ENCODE data around the gene C12orf60. TPM values are rescaled to one million over a fixed set of nuclear protein-coding genes. Genes with fewer than 3 reads are reported as not detected.
A peak's percentile ranks its signal among the peaks of the same experiment; 100 is the strongest.

C12orf60 gene
- total RNA-seq, 2 experiments from 2014 or later: 1.4 to 1.5 TPM

- Mint-ChIP-seq H3K36me3 (ENCODE audit: low read depth) (peaks cover 57% of the 10 kb centered on the region), H3K4me1 (ENCODE audit: low read depth) (peaks cover 50% of the 10 kb centered on the region), H3K4me3 (peak overlapping the region; percentile 99), H3K27ac (peak overlapping the region; percentile 99), H3K9me3 (ENCODE audit: insufficient read depth) (no peaks in the 10 kb centered on the region), H3K27me3 (ENCODE audit: low read depth) (no peaks in the 10 kb centered on the region)
- POLR2A ChIA-PET: interaction anchor here (0.5 to 7.5 kb wide), 49 partner anchors 10 to 1140 kb away, joined by 3 to 175 read pairs (median 4); partner anchors contain the start of genes ARHGDIB, ATF7IP, C12orf60 and DERA
- ATAC-seq: peak; percentile 36
- DNase-seq: peak; percentile 97
- CTCF ChIA-PET: interaction anchor here (0.8 to 3.6 kb wide), 19 partner anchors 10 to 814 kb away, joined by 3 to 36 read pairs (median 5); partner anchors contain the start of genes ARHGDIB, ATF7IP, C12orf60 and WBP11
These were observed 32.7 kb upstream of the C12orf60 start for GRCh38 chr12:14770496-14771461.

GRCh38 chr12:14771651-14772137 lies 31.8 kb upstream of the C12orf60 start:
- H3K27ac Mint-ChIP-seq: peak overlapping the region; percentile 99
- CTCF ChIA-PET: interaction anchor here (0.8 to 3.6 kb wide), 6 partner anchors 28 to 813 kb away, joined by 3 to 36 read pairs (median 4); partner anchors contain the start of genes ATF7IP, C12orf60 and WBP11
- H3K4me3 Mint-ChIP-seq: peak overlapping the region; percentile 99
- peaks cover 54% of the 10 kb centered on the region for H3K36me3 Mint-ChIP-seq (ENCODE audit: low read depth)
- H3K9me3 Mint-ChIP-seq (ENCODE audit: insufficient read depth): no peaks in the 10 kb centered on the region
- DNase-seq: peak; percentile 53
- H3K27me3 Mint-ChIP-seq (ENCODE audit: low read depth): no peaks in the 10 kb centered on the region
- H3K4me1 Mint-ChIP-seq (ENCODE audit: low read depth): peaks cover 58% of the 10 kb centered on the region
- POLR2A ChIA-PET: interaction anchor here (0.5 to 7.5 kb wide), 38 partner anchors 9 to 924 kb away, joined by 3 to 175 read pairs (median 5); partner anchors contain the start of genes ARHGDIB, ATF7IP, C12orf60 and PDE6H
- ATAC-seq: no peak

GRCh38 chr12:14772946-14773345 lies 30.5 kb upstream of the C12orf60 start:
- Mint-ChIP-seq H3K36me3 (ENCODE audit: low read depth) (peaks cover 42% of the 10 kb centered on the region), H3K9me3 (ENCODE audit: insufficient read depth) (no peaks in the 10 kb centered on the region), H3K4me3 (peak overlapping the region; percentile 96), H3K27ac (no peak overlapping the region), H3K27me3 (ENCODE audit: low read depth) (no peaks in the 10 kb centered on the region), H3K4me1 (ENCODE audit: low read depth) (peaks cover 49% of the 10 kb centered on the region)
- ChIA-PET CTCF (interaction anchor here (0.8 to 1.2 kb wide), 5 partner anchors 29 to 407 kb away, joined by 3 to 5 read pairs (median 3); partner anchors contain the start of genes ARHGDIB and ATF7IP), POLR2A (interaction anchor here (1.9 to 7.5 kb wide), 4 partner anchors 29 to 355 kb away, joined by 6 to 175 read pairs (median 24); partner anchors contain the start of genes ARHGDIB, C12orf60 and WBP11)
- no peak for ATAC-seq
- no peak for DNase-seq

GRCh38 chr12:14773685-14774073 lies 29.8 kb upstream of the C12orf60 start:
- ChIA-PET POLR2A (interaction anchor here (0.8 to 7.5 kb wide), 9 partner anchors 9 to 356 kb away, joined by 3 to 175 read pairs (median 6); partner anchors contain the start of genes ARHGDIB, C12orf60, PDE6H and WBP11), CTCF (interaction anchor here (0.8 to 1.2 kb wide), 6 partner anchors 28 to 408 kb away, joined by 3 to 5 read pairs (median 3); partner anchors contain the start of genes ARHGDIB, ATF7IP and C12orf60)
- Mint-ChIP-seq H3K36me3 (ENCODE audit: low read depth) (peaks cover 40% of the 10 kb centered on the region), H3K4me1 (ENCODE audit: low read depth) (peaks cover 47% of the 10 kb centered on the region), H3K27me3 (ENCODE audit: low read depth) (no peaks in the 10 kb centered on the region), H3K9me3 (ENCODE audit: insufficient read depth) (no peaks in the 10 kb centered on the region), H3K27ac (peak overlapping the region; percentile 98), H3K4me3 (peak overlapping the region; percentile 96)
- DNase-seq (peak; percentile 29), ATAC-seq (peak; percentile 6)

- H3K27ac Mint-ChIP-seq: peak overlapping the region; percentile 98
- peak; percentile 70 for ATAC-seq
- peak; percentile 96 for DNase-seq
- peak overlapping the region; percentile 96 for H3K4me3 Mint-ChIP-seq
- no peaks in the 10 kb centered on the region for H3K9me3 Mint-ChIP-seq (ENCODE audit: insufficient read depth)
- peaks cover 43% of the 10 kb centered on the region for H3K4me1 Mint-ChIP-seq (ENCODE audit: low read depth)
- peaks cover 35% of the 10 kb centered on the region for H3K36me3 Mint-ChIP-seq (ENCODE audit: low read depth)
- H3K27me3 Mint-ChIP-seq (ENCODE audit: low read depth): no peaks in the 10 kb centered on the region
- CTCF ChIA-PET: interaction anchor here (0.9 to 2.6 kb wide), 15 partner anchors 10 to 447 kb away, joined by 3 to 20 read pairs (median 4); partner anchors contain the start of genes ATF7IP, C12orf60, RERG and WBP11
- POLR2A ChIA-PET: interaction anchor here (0.8 to 7.5 kb wide), 13 partner anchors 8 to 357 kb away, joined by 3 to 175 read pairs (median 6); partner anchors contain the start of genes ARHGDIB, C12orf60, PDE6H and WBP11
These were observed 29.2 kb upstream of the C12orf60 start for GRCh38 chr12:14774074-14774905.

- ATAC-seq: no peak
These were observed 28.4 kb upstream of the C12orf60 start for GRCh38 chr12:14774906-14775635.

GRCh38 chr12:14775636-14775980 lies 27.9 kb upstream of the C12orf60 start:
- ChIA-PET POLR2A (interaction anchor here (1.6 to 7.5 kb wide), 4 partner anchors 12 to 185 kb away, joined by 5 to 175 read pairs (median 22); partner anchors contain the start of genes ARHGDIB, C12orf60 and WBP11), CTCF (interaction anchor here (0.9 to 2.6 kb wide), 15 partner anchors 9 to 538 kb away, joined by 3 to 20 read pairs (median 5); partner anchors contain the start of genes C12orf60, RERG and WBP11)
- peaks cover 48% of the 10 kb centered on the region for H3K4me1 Mint-ChIP-seq (ENCODE audit: low read depth)
- H3K4me3 Mint-ChIP-seq: peak overlapping the region; percentile 96
- H3K9me3 Mint-ChIP-seq (ENCODE audit: insufficient read depth): no peaks in the 10 kb centered on the region
- H3K36me3 Mint-ChIP-seq (ENCODE audit: low read depth): peaks cover 24% of the 10 kb centered on the region
- no peak for ATAC-seq
- no peaks in the 10 kb centered on the region for H3K27me3 Mint-ChIP-seq (ENCODE audit: low read depth)
- peak overlapping the region; percentile 98 for H3K27ac Mint-ChIP-seq
- no peak for DNase-seq

More at GRCh38 chr12:14774906-14775635, 28.4 kb upstream of the C12orf60 start:
- peak overlapping the region; percentile 98 for H3K27ac Mint-ChIP-seq
- H3K4me1 Mint-ChIP-seq (ENCODE audit: low read depth): peaks cover 43% of the 10 kb centered on the region
- ChIA-PET POLR2A (interaction anchor here (0.9 to 7.5 kb wide), 11 partner anchors 9 to 358 kb away, joined by 3 to 175 read pairs (median 6); partner anchors contain the start of genes ARHGDIB, C12orf60 and WBP11), CTCF (interaction anchor here (0.9 to 2.6 kb wide), 16 partner anchors 9 to 537 kb away, joined by 3 to 20 read pairs (median 5); partner anchors contain the start of genes C12orf60, RERG and WBP11)
- H3K9me3 Mint-ChIP-seq (ENCODE audit: insufficient read depth): no peaks in the 10 kb centered on the region
- DNase-seq: peak; percentile 45
- peaks cover 29% of the 10 kb centered on the region for H3K36me3 Mint-ChIP-seq (ENCODE audit: low read depth)
- peak overlapping the region; percentile 96 for H3K4me3 Mint-ChIP-seq
- H3K27me3 Mint-ChIP-seq (ENCODE audit: low read depth): no peaks in the 10 kb centered on the region

GRCh38 chr12:14776236-14776961 lies 27.1 kb upstream of the C12orf60 start:
- ChIA-PET POLR2A (interaction anchor here (0.6 to 3.3 kb wide), 3 partner anchors 11 to 25 kb away, joined by 3 to 39 read pairs (median 3); partner anchors contain the start of genes C12orf60 and WBP11), CTCF (interaction anchor here (1.0 to 2.6 kb wide), 11 partner anchors 8 to 445 kb away, joined by 4 to 20 read pairs (median 8); partner anchors contain the start of genes C12orf60, ERP27, RERG and WBP11)
- Mint-ChIP-seq H3K27me3 (ENCODE audit: low read depth) (no peaks in the 10 kb centered on the region), H3K4me1 (ENCODE audit: low read depth) (peaks cover 50% of the 10 kb centered on the region), H3K36me3 (ENCODE audit: low read depth) (peaks cover 18% of the 10 kb centered on the region), H3K9me3 (ENCODE audit: insufficient read depth) (no peaks in the 10 kb centered on the region), H3K27ac (peak overlapping the region; percentile 98), H3K4me3 (peak overlapping the region; percentile 96)
- DNase-seq (no peak), ATAC-seq (no peak)

GRCh38 chr12:14777271-14777670 lies 26.2 kb upstream of the C12orf60 start:
- POLR2A ChIA-PET: no interaction called here
- no peak for ATAC-seq
- CTCF ChIA-PET: interaction anchor here (0.8 to 2.6 kb wide), 7 partner anchors 8 to 218 kb away, joined by 3 to 20 read pairs (median 4); partner anchors contain the start of genes C12orf60, ERP27 and WBP11
- no peaks in the 10 kb centered on the region for H3K27me3 Mint-ChIP-seq (ENCODE audit: low read depth)
- no peak overlapping the region for H3K4me3 Mint-ChIP-seq
- H3K36me3 Mint-ChIP-seq (ENCODE audit: low read depth): peaks cover 18% of the 10 kb centered on the region
- peaks cover 47% of the 10 kb centered on the region for H3K4me1 Mint-ChIP-seq (ENCODE audit: low read depth)
- no peaks in the 10 kb centered on the region for H3K9me3 Mint-ChIP-seq (ENCODE audit: insufficient read depth)
- no peak overlapping the region for H3K27ac Mint-ChIP-seq
- no peak for DNase-seq
